Measurements from ENCODE around the gene IKZF2.

The IKZF2 gene

GRCh38 chr2:213151437-213152064 is at the start of gene IKZF2:
Gene IKZF2, minus strand, starts transcription at chr2:213151612. Its CDS starts 2,983 bp downstream, at chr2:213148629.
- DNase-seq = peak; percentile 30 to 81

GRCh38 chr2:213199871-213200270 is 48.5 kb upstream of the IKZF2 start:
- no peak for DNase-seq

- DNase-seq = no peak
Measured at GRCh38 chr2:213189001-213189899, 37.8 kb upstream of the IKZF2 start.

- no peak for DNase-seq
Measured at GRCh38 chr2:213188533-213188867, 37.1 kb upstream of the IKZF2 start.

- peak; percentile 21 to 73 for DNase-seq
Measured at GRCh38 chr2:213187833-213188532, 36.6 kb upstream of the IKZF2 start.

- no peak for DNase-seq
Measured at GRCh38 chr2:213187386-213187785, 36.0 kb upstream of the IKZF2 start.

- DNase-seq = no peak
Measured at GRCh38 chr2:213185147-213185822, 33.9 kb upstream of the IKZF2 start.

- no peak for DNase-seq
Measured at GRCh38 chr2:213181712-213182111, 30.3 kb upstream of the IKZF2 start.

- no peak for DNase-seq
Measured at GRCh38 chr2:213177679-213178078, 26.3 kb upstream of the IKZF2 start.

- DNase-seq = no peak
Measured at GRCh38 chr2:213175673-213176247, 24.3 kb upstream of the IKZF2 start.

GRCh38 chr2:213172641-213173040 is 21.2 kb upstream of the IKZF2 start:
- no peak for DNase-seq

GRCh38 chr2:213171147-213171546 is 19.7 kb upstream of the IKZF2 start:
- DNase-seq = no peak

GRCh38 chr2:213167271-213167930 is 16.0 kb upstream of the IKZF2 start:
- no peak for DNase-seq

- no peak for DNase-seq
Measured at GRCh38 chr2:213166109-213166508, 14.7 kb upstream of the IKZF2 start.

- no peak for DNase-seq
Measured at GRCh38 chr2:213164263-213164662, 12.9 kb upstream of the IKZF2 start.

GRCh38 chr2:213162516-213163118 is 11.2 kb upstream of the IKZF2 start:
- DNase-seq = no peak

GRCh38 chr2:213161759-213162515 is 10.5 kb upstream of the IKZF2 start:
- DNase-seq = no peak

GRCh38 chr2:213159768-213160167 is 8.4 kb upstream of the IKZF2 start:
- no peak for DNase-seq

- DNase-seq = no peak
Measured at GRCh38 chr2:213157242-213157641, 5.8 kb upstream of the IKZF2 start.

- DNase-seq = no peak
Measured at GRCh38 chr2:213156717-213157116, 5.3 kb upstream of the IKZF2 start.

- no peak for DNase-seq
Measured at GRCh38 chr2:213152888-213153287, 1.5 kb upstream of the IKZF2 start.
